Loucy (cell line): Measurements from ENCODE around the gene SLC35B3.

Experiments
- EZH2phosphoT487 ChIP-seq: fragments of 200-600 bp; IDR thresholded peaks from 2 replicates; pipeline ENCODE4 v1.6.1; 2018; ENCODE audit warnings: antibody characterized with exemption, mild to moderate bottlenecking, moderate library complexity, borderline replicate concordance
- TF ChIP-seq, protein P1 (sequence below): fragments of 200-600 bp; sonication (generic); conservative IDR thresholded peaks from 2 replicates; pipeline ENCODE4 v1.5.1; 2014; ENCODE audit warnings: mild to moderate bottlenecking, antibody characterized with exemption, low read length

DNA sequence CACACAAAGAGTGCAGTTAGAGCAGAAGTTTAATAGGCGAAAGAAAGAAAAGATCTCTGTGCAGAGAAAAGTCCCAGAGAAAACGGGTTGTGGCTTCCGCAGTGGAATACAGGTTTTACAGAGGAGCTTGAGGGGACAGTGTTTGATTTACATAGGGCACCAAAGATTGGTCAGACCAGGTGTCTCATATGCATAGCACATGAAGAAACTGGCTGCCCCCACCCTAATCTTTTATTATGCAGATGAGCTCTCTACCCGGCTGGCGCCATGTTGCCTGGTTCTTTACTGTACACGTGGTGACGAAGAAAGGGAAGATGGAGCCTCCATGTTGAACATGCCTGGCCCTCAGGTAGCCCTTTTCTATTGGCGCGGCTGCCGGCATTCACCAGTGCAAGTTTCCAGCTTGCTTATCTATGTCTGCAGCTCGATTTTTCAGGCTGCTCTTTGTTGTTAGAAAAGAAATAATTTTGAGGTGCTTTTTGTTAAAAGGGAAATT lies 47.4 kb downstream of the SLC35B3 start:
- TF ChIP-seq, protein P1, sequence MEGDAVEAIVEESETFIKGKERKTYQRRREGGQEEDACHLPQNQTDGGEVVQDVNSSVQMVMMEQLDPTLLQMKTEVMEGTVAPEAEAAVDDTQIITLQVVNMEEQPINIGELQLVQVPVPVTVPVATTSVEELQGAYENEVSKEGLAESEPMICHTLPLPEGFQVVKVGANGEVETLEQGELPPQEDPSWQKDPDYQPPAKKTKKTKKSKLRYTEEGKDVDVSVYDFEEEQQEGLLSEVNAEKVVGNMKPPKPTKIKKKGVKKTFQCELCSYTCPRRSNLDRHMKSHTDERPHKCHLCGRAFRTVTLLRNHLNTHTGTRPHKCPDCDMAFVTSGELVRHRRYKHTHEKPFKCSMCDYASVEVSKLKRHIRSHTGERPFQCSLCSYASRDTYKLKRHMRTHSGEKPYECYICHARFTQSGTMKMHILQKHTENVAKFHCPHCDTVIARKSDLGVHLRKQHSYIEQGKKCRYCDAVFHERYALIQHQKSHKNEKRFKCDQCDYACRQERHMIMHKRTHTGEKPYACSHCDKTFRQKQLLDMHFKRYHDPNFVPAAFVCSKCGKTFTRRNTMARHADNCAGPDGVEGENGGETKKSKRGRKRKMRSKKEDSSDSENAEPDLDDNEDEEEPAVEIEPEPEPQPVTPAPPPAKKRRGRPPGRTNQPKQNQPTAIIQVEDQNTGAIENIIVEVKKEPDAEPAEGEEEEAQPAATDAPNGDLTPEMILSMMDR = no peak
- no peak for TF ChIP-seq EZH2phosphoT487
